DOHH2 (cell line): ENCODE measurements around the gene AK9.

Source experiments
- H3F3A ChIP-seq: fragments of 200-600 bp; sonication (generic), shearing (Covaris generic); 2 replicates; pipeline ENCODE4 v1.6.0; 2016; ENCODE audit warnings: antibody characterized with exemption, mild to moderate bottlenecking; ENCODE audit not compliant: control insufficient read depth, insufficient read depth
- H3K27ac ChIP-seq: fragments of 200-600 bp; sonication (generic); 2 replicates; pipeline ENCODE4 v1.5.1; 2014; ENCODE audit warnings: low read depth, mild to moderate bottlenecking, low read length, moderate library complexity
- H3K27me3 ChIP-seq: fragments of 200-600 bp; sonication (generic); 2 replicates; pipeline ENCODE4 v1.6.1; 2014; ENCODE audit warnings: mild to moderate bottlenecking, low read length, mixed read lengths; ENCODE audit not compliant: control insufficient read depth
- H3K36me3 ChIP-seq: fragments of 200-600 bp; sonication (generic); 2 replicates; pipeline ENCODE4 v1.6.1; 2014; ENCODE audit warnings: mild to moderate bottlenecking, low read length, moderate library complexity, mixed read lengths; ENCODE audit not compliant: control insufficient read depth
- H3K4me1 ChIP-seq: fragments of 200-600 bp; sonication (generic); 2 replicates; pipeline ENCODE4 v1.6.1; 2014; ENCODE audit warnings: mild to moderate bottlenecking, low read length, mixed read lengths; ENCODE audit not compliant: control insufficient read depth
- H3K4me2 ChIP-seq: fragments of 200-600 bp; sonication (generic); 2 replicates; pipeline ENCODE4 v1.6.0; 2014; ENCODE audit warnings: mild to moderate bottlenecking, low read length, moderate library complexity
- H3K4me3 ChIP-seq: fragments of 200-600 bp; sonication (generic); 2 replicates; pipeline ENCODE4 v1.5.1; 2014; ENCODE audit warnings: mild to moderate bottlenecking, low read length, mixed read lengths
- H3K79me2 ChIP-seq: fragments of 200-600 bp; sonication (generic); 2 replicates; pipeline ENCODE4 v1.6.1; 2014; ENCODE audit warnings: mild to moderate bottlenecking, low read length, mixed read lengths; ENCODE audit not compliant: control insufficient read depth
- H3K9me2 ChIP-seq: fragments of 200-600 bp; sonication (generic); replicated peaks from 2 replicates; pipeline ENCODE4 v1.6.1; 2014; ENCODE audit warnings: mild to moderate bottlenecking, low read length, mixed read lengths; ENCODE audit not compliant: control insufficient read depth
- H3K9me3 ChIP-seq: fragments of 200-600 bp; sonication (generic); 2 replicates; pipeline ENCODE4 v1.6.1; 2014; ENCODE audit warnings: antibody characterized with exemption, low read length, mixed read lengths; ENCODE audit not compliant: control insufficient read depth, insufficient read depth
- H4K20me1 ChIP-seq: fragments of 200-600 bp; sonication (generic); 2 replicates; pipeline ENCODE4 v1.6.0; 2014; ENCODE audit warnings: low read depth, mild to moderate bottlenecking, antibody characterized with exemption, low read length, moderate library complexity; ENCODE audit not compliant: control insufficient read depth, insufficient read depth
- EZH2phosphoT487 ChIP-seq: fragments of 200-600 bp; sonication (generic); IDR thresholded peaks from 2 replicates; pipeline ENCODE4 v1.6.1; 2017; ENCODE audit warnings: borderline replicate concordance, mild to moderate bottlenecking, antibody characterized with exemption, low read length, moderate library complexity, mixed read lengths
- TF ChIP-seq, protein P1 (sequence below): fragments of 200-600 bp; sonication (generic); IDR thresholded peaks from one replicate; pipeline ENCODE4 v1.5.1; 2014; ENCODE audit warnings: antibody characterized with exemption, mild to moderate bottlenecking, low read depth, low read length; ENCODE audit not compliant: poor library complexity, severe bottlenecking

AK9 gene

DNA sequence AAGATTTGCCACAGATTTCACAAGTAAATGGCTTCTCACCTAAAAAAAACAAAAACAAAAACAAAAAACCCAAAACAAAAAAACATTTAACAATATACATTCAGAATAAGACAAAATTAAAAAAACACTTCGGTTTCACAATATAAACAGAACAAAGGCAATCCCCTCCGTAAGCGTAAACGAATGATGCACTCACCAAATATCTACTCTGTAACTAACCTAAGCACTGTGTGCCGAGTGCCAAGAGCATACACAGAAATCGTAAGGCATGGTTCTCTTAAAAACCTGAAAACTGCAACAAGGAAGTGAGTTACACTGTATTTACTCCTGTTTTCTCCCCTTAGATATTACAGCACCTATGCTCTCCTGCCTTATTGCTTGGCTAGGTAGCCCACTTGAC lies 223.3 kb downstream of the AK9 start:
- TF ChIP-seq, protein P1, sequence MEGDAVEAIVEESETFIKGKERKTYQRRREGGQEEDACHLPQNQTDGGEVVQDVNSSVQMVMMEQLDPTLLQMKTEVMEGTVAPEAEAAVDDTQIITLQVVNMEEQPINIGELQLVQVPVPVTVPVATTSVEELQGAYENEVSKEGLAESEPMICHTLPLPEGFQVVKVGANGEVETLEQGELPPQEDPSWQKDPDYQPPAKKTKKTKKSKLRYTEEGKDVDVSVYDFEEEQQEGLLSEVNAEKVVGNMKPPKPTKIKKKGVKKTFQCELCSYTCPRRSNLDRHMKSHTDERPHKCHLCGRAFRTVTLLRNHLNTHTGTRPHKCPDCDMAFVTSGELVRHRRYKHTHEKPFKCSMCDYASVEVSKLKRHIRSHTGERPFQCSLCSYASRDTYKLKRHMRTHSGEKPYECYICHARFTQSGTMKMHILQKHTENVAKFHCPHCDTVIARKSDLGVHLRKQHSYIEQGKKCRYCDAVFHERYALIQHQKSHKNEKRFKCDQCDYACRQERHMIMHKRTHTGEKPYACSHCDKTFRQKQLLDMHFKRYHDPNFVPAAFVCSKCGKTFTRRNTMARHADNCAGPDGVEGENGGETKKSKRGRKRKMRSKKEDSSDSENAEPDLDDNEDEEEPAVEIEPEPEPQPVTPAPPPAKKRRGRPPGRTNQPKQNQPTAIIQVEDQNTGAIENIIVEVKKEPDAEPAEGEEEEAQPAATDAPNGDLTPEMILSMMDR, result no peak
- TF ChIP-seq EZH2phosphoT487, result no peak
- peaks cover 5% of the 10 kb centered on the region; the same call in 1 of the 2 replicates for H3K4me1 ChIP-seq
- H3K27me3 ChIP-seq, result no peaks in the 10 kb centered on the region
- H3F3A ChIP-seq, result peaks cover 1% of the 10 kb centered on the region; the same call in 1 of the 2 replicates
- H3K9me3 ChIP-seq, result no peaks in the 10 kb centered on the region
- no peaks in the 10 kb centered on the region for H3K9me2 ChIP-seq
- H3K4me2 ChIP-seq, result no peak overlapping the region
- H3K4me3 ChIP-seq, result no peak overlapping the region
- no peak overlapping the region for H3K27ac ChIP-seq
- peaks cover 97% of the 10 kb centered on the region for H3K36me3 ChIP-seq
- H3K79me2 ChIP-seq, result peaks cover 37% of the 10 kb centered on the region
- no peaks in the 10 kb centered on the region for H4K20me1 ChIP-seq

DNA sequence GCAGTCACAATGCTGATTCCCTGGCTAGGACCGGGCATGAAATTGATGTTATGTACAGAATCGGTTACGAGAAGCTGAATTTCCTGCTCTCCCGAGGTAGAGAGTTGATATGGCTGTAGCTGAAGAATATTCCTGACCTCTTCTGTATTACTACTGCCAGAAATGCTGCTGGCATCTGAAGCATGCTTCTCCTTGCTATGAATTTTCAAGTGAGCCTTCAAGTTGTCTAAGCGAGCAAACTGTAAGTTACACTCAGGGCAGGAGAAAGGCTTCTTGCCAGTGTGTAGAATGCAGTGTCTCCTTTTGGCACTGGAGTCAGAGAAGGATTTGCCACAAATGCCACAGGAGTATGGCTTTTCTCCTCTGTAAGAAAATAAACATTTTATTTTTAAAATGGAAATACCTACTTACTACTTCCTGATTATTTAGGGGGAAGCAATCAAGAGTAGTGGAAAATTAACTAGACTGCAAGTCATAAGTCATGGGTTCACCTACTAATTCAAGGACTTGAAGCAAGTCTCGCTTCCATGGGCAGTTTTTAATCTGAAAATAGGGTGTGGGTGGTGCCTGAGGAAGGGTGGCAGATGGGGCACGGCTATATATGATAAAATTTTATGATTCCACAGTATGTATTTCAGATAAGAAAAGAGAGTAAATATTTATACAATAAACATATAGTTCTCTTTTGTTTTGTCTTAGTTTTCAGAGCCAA lies 224.6 kb downstream of the AK9 start:
- Histone ChIP-seq H3K36me3 (peaks cover 95% of the 10 kb centered on the region), H3K79me2 (peaks cover 30% of the 10 kb centered on the region)
- TF ChIP-seq, protein P1, result no peak
- no peak for TF ChIP-seq EZH2phosphoT487

DNA sequence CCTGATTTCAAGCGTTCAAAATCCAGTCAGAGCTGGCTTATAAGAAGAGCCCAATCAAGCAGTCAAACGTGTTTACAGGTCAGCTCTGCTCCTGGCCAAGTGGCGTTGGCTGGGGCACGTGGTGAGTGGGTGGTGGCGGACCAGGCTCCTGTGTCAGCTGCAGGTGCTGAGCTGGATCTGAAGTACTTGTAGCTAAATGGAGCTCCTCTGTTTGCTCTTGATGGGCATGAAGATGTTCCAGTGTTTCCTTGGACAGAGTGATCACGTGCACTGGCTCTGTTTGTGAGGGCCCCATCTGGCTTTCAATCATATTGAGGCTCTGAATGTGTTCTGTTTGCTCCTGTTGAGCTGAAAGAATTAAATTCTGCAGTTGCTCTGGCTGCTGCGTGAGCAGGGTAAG lies 225.2 kb downstream of the AK9 start:
- Histone ChIP-seq H3K36me3 (peaks cover 94% of the 10 kb centered on the region), H3K79me2 (peaks cover 30% of the 10 kb centered on the region)
- TF ChIP-seq EZH2phosphoT487, result no peak
- TF ChIP-seq, protein P1, result no peak

More for the DNA sequence above, 224.6 kb downstream of the AK9 start:
- Histone ChIP-seq H3K9me3 (no peaks in the 10 kb centered on the region), H3F3A (peaks cover 5% of the 10 kb centered on the region; the same call in 1 of the 2 replicates), H3K27me3 (no peaks in the 10 kb centered on the region), H3K9me2 (no peaks in the 10 kb centered on the region), H3K4me1 (no peaks in the 10 kb centered on the region), H3K27ac (no peak overlapping the region), H3K4me3 (no peak overlapping the region), H3K4me2 (no peak overlapping the region), H4K20me1 (no peaks in the 10 kb centered on the region)

More for the DNA sequence above, 225.2 kb downstream of the AK9 start:
- H4K20me1 ChIP-seq, result no peaks in the 10 kb centered on the region
- H3K4me1 ChIP-seq, result peaks cover under 1% of the 10 kb centered on the region
- no peak overlapping the region for H3K27ac ChIP-seq
- H3F3A ChIP-seq, result peaks cover 7% of the 10 kb centered on the region
- H3K4me3 ChIP-seq, result no peak overlapping the region
- H3K9me3 ChIP-seq, result no peaks in the 10 kb centered on the region
- no peaks in the 10 kb centered on the region for H3K9me2 ChIP-seq
- H3K4me2 ChIP-seq, result no peak overlapping the region
- H3K27me3 ChIP-seq, result no peaks in the 10 kb centered on the region
